ENCODE measurements around the gene HIPK3. TPM values are rescaled to one million over a fixed set of nuclear protein-coding genes. Genes with fewer than 3 reads are reported as not detected.

The HIPK3 gene
- total RNA-seq, 4 donors from 2014 or later: 267 to 391 (median 316) TPM

GRCh38 chr11:33347490-33348125, 90.4 kb downstream of the HIPK3 start:
- Histone ChIP-seq H3K27ac (no peak overlapping the region), H3K9me3 (no peaks in the 10 kb centered on the region), H3K36me3 (no peaks in the 10 kb centered on the region), H3K4me3 (no peak overlapping the region), H3K4me1 (no peaks in the 10 kb centered on the region), H3K27me3 (no peaks in the 10 kb centered on the region)
- intact Hi-C loops (cut with DNase I; ENCODE audit: low total_unique reads): no loop called here
- TF ChIP-seq POLR2A (IDR thresholded peaks at IDR 0.05) (no peak), CTCF (IDR thresholded peaks at IDR 0.05) (no peak)
- DNase-seq: no peak

- no peak for TF ChIP-seq CTCF (IDR thresholded peaks at IDR 0.05)
- no peak for TF ChIP-seq POLR2A (IDR thresholded peaks at IDR 0.05)
- no peaks in the 10 kb centered on the region for H3K27me3 ChIP-seq
These were observed 93.1 kb downstream of the HIPK3 start for GRCh38 chr11:33350287-33350686.

GRCh38 chr11:33358150-33358831, 101.1 kb downstream of the HIPK3 start:
- Histone ChIP-seq H3K4me3 (no peak overlapping the region), H3K4me1 (no peaks in the 10 kb centered on the region), H3K9me3 (no peaks in the 10 kb centered on the region), H3K27ac (no peak overlapping the region), H3K27me3 (no peaks in the 10 kb centered on the region), H3K36me3 (no peaks in the 10 kb centered on the region)
- intact Hi-C loops (cut with DNase I; ENCODE audit: low total_unique reads): no loop called here
- TF ChIP-seq POLR2A (IDR thresholded peaks at IDR 0.05): no peak
- no peak for TF ChIP-seq CTCF (IDR thresholded peaks at IDR 0.05)
- no peak for DNase-seq

More at GRCh38 chr11:33350287-33350686, 93.1 kb downstream of the HIPK3 start:
- Histone ChIP-seq H3K9me3 (no peaks in the 10 kb centered on the region), H3K36me3 (no peaks in the 10 kb centered on the region), H3K27ac (no peak overlapping the region), H3K4me3 (no peak overlapping the region), H3K4me1 (no peaks in the 10 kb centered on the region)
- DNase-seq: no peak
- intact Hi-C loops (cut with DNase I; ENCODE audit: low total_unique reads): no loop called here

GRCh38 chr11:33360642-33361041, 103.5 kb downstream of the HIPK3 start:
- no peak overlapping the region for H3K4me3 ChIP-seq
- H3K27me3 ChIP-seq: no peaks in the 10 kb centered on the region
- no peak overlapping the region for H3K27ac ChIP-seq
- H3K9me3 ChIP-seq: no peaks in the 10 kb centered on the region
- no peak for DNase-seq
- H3K36me3 ChIP-seq: no peaks in the 10 kb centered on the region
- intact Hi-C loops (cut with DNase I; ENCODE audit: low total_unique reads): no loop called here
- no peak for TF ChIP-seq POLR2A (IDR thresholded peaks at IDR 0.05)
- TF ChIP-seq CTCF (IDR thresholded peaks at IDR 0.05): no peak
- no peaks in the 10 kb centered on the region for H3K4me1 ChIP-seq

All from uterus (tissue), 4 donors.